H9 (cell line): ENCODE data around the gene MUTYH. TPM values are rescaled to one million over a fixed set of nuclear protein-coding genes. Genes with fewer than 3 reads are reported as not detected.

ENCODE experiments used
- DNase-seq: peaks from one replicate; pipeline ENCODE4 v3.0.0-alpha.2; 2017
- H2AFZ ChIP-seq: one replicate; pipeline ENCODE4 v1.6.1; 2013; ENCODE audit warnings: mild to moderate bottlenecking, low read length, control low read depth, moderate library complexity
- H2AK5ac ChIP-seq: 2 replicates; pipeline ENCODE4 v1.6.1; 2013; ENCODE audit warnings: low read length, control low read depth, mixed read lengths; ENCODE audit not compliant: insufficient read length
- H2BK120ac ChIP-seq: one replicate; pipeline ENCODE4 v1.6.1; 2013; ENCODE audit warnings: low read depth, mild to moderate bottlenecking, low read length, control low read depth, inconsistent platforms; ENCODE audit not compliant: poor library complexity, severe bottlenecking
- H2BK12ac ChIP-seq: 2 replicates; pipeline ENCODE4 v1.6.1; 2013; ENCODE audit warnings: low read length, control low read depth, mixed read lengths, low read depth; ENCODE audit not compliant: insufficient read length
- H2BK15ac ChIP-seq: 2 replicates; pipeline ENCODE4 v1.6.1; 2013; ENCODE audit warnings: low read depth, low read length, control low read depth
- H2BK20ac ChIP-seq: one replicate; pipeline ENCODE4 v1.6.1; 2013; ENCODE audit warnings: low read depth, mild to moderate bottlenecking, low read length, control low read depth, inconsistent platforms; ENCODE audit not compliant: poor library complexity, severe bottlenecking
- H2BK5ac ChIP-seq: 2 replicates; pipeline ENCODE4 v1.6.1; 2013; ENCODE audit warnings: low read length, control low read depth, mixed read lengths; ENCODE audit not compliant: insufficient read length
- H3K14ac ChIP-seq: 2 replicates; pipeline ENCODE4 v1.6.1; 2013; ENCODE audit warnings: low read length, control low read depth; ENCODE audit not compliant: insufficient read depth
- H3K18ac ChIP-seq: 2 replicates; pipeline ENCODE4 v1.6.1; 2013; ENCODE audit warnings: low read depth, mild to moderate bottlenecking, mixed read lengths, low read length, control low read depth; ENCODE audit not compliant: insufficient read length
- H3K23ac ChIP-seq: 2 replicates; pipeline ENCODE4 v1.6.1; 2013; ENCODE audit warnings: low read length, control low read depth, mixed read lengths, low read depth; ENCODE audit not compliant: insufficient read length
- H3K23me2 ChIP-seq: 2 replicates; pipeline ENCODE4 v1.6.1; 2013; ENCODE audit warnings: low read depth, mild to moderate bottlenecking, mixed read lengths, low read length, control low read depth; ENCODE audit not compliant: insufficient read length, poor library complexity, severe bottlenecking
- H3K27ac ChIP-seq: 2 replicates; pipeline ENCODE4 v1.5.1; 2013; ENCODE audit warnings: low read length, control low read depth, mixed read lengths, low read depth; ENCODE audit not compliant: insufficient read length
- H3K27me3 ChIP-seq: 2 replicates; pipeline ENCODE4 v1.6.1; 2013; ENCODE audit warnings: low read length, control low read depth, inconsistent platforms; ENCODE audit not compliant: insufficient read depth
- H3K4ac ChIP-seq: 2 replicates; pipeline ENCODE4 v1.6.1; 2013; ENCODE audit warnings: low read depth, mild to moderate bottlenecking, control low read depth, inconsistent platforms, low read length, moderate library complexity
- H3K4me1 ChIP-seq: 2 replicates; pipeline ENCODE4 v1.6.1; 2013; ENCODE audit warnings: low read length, control low read depth, inconsistent platforms; ENCODE audit not compliant: insufficient read depth
- H3K4me2 ChIP-seq: 2 replicates; pipeline ENCODE4 v1.6.1; 2013; ENCODE audit warnings: low read length, control low read depth, mixed read lengths; ENCODE audit not compliant: insufficient read length, insufficient read depth
- H3K56ac ChIP-seq: 2 replicates; pipeline ENCODE4 v1.6.1; 2013; ENCODE audit warnings: low read depth, mild to moderate bottlenecking, mixed read lengths, low read length, control low read depth; ENCODE audit not compliant: insufficient read length
- H3K79me1 ChIP-seq: 2 replicates; pipeline ENCODE4 v1.6.1; 2013; ENCODE audit warnings: low read depth, mild to moderate bottlenecking, moderate library complexity, low read length, control low read depth, inconsistent platforms; ENCODE audit not compliant: insufficient read depth, poor library complexity, severe bottlenecking
- H3K79me2 ChIP-seq: 2 replicates; pipeline ENCODE4 v1.6.1; 2013; ENCODE audit warnings: low read length, control low read depth, inconsistent platforms; ENCODE audit not compliant: insufficient read depth
- H3K9ac ChIP-seq: 2 replicates; pipeline ENCODE4 v1.6.1; 2013; ENCODE audit warnings: low read length, control low read depth, mixed read lengths; ENCODE audit not compliant: insufficient read length; ENCODE audit errors: extremely low read depth
- H3K9me3 ChIP-seq: one replicate; pipeline ENCODE4 v1.6.1; 2013; ENCODE audit warnings: low read depth, low read length, inconsistent platforms; ENCODE audit not compliant: control insufficient read depth
- H3T11ph ChIP-seq: one replicate; pipeline ENCODE4 v1.6.1; 2013; ENCODE audit warnings: mild to moderate bottlenecking, low read length, control low read depth, inconsistent platforms
- H4K20me1 ChIP-seq: one replicate; pipeline ENCODE4 v1.6.1; 2013; ENCODE audit not compliant: control insufficient read depth, insufficient read length, insufficient read depth
- H4K5ac ChIP-seq: 2 replicates; pipeline ENCODE4 v1.6.1; 2013; ENCODE audit warnings: low read depth, mild to moderate bottlenecking, mixed read lengths, low read length, control low read depth; ENCODE audit not compliant: insufficient read length
- H4K8ac ChIP-seq: replicated peaks from 2 replicates; pipeline ENCODE4 v1.6.1; 2013; ENCODE audit warnings: low read length, control low read depth, mixed read lengths, low read depth; ENCODE audit not compliant: insufficient read length
- H4K91ac ChIP-seq: 2 replicates; pipeline ENCODE4 v1.6.1; 2013; ENCODE audit warnings: low read depth, mild to moderate bottlenecking, moderate library complexity, mixed read lengths, low read length, control low read depth; ENCODE audit not compliant: insufficient read length
- H3K27ac Mint-ChIP-seq, 3 experiments: 2 replicates in 2 of 3; 3 replicates in 1 of 3; pipeline ENCODE4 v1.8.0; 2020 to 2021; ENCODE audit warnings: mixed read lengths in 3 of 3, mild to moderate bottlenecking in 1 of 3, moderate library complexity in 1 of 3
- H3K27me3 Mint-ChIP-seq: 2 replicates; pipeline ENCODE4 v1.8.0; 2021; ENCODE audit warnings: low read depth, mild to moderate bottlenecking, moderate library complexity, mixed read lengths
- H3K36me3 Mint-ChIP-seq, 3 experiments: 2 replicates in 2 of 3; 3 replicates in 1 of 3; pipeline ENCODE4 v1.8.0; 2020 to 2021; ENCODE audit warnings: low read depth in 3 of 3, mixed read lengths in 3 of 3; ENCODE audit not compliant: insufficient read depth in 1 of 3
- H3K4me1 Mint-ChIP-seq, 2 experiments: 2 replicates each; pipeline ENCODE4 v1.8.0; 2020; ENCODE audit warnings: mixed read lengths in 2 of 2
- H3K4me3 Mint-ChIP-seq, 2 experiments: 2 replicates in 1 of 2; 3 replicates in 1 of 2; pipeline ENCODE4 v1.8.0; 2020 to 2021; ENCODE audit warnings: mild to moderate bottlenecking in 2 of 2, mixed read lengths in 2 of 2, moderate library complexity in 1 of 2
- H3K9me3 Mint-ChIP-seq, 2 experiments: 2 replicates in 1 of 2; 3 replicates in 1 of 2; pipeline ENCODE4 v1.8.0; 2020; ENCODE audit warnings: mild to moderate bottlenecking in 2 of 2, mixed read lengths in 2 of 2, moderate library complexity in 1 of 2
- WGBS: extraction: QIAGEN DNeasy Blood & Tissue Kit; methylation state at CpG from one replicate; pipeline ENCODE4 v1.1.7; 2013; ENCODE audit warnings: missing lambda C conversion rate, low lambda C conversion rate, mixed read lengths; ENCODE audit not compliant: insufficient read length; ENCODE audit errors: extremely low coverage; 5-methylcytosine and 5-hydroxymethylcytosine counted together
- total RNA-seq: library from RNA; stranded (reverse); gene quantifications from 2 replicates; pipeline ENCODE4 v1.2.1, GENCODE V29; 2021
- TF ChIP-seq, protein P1 (sequence below): fragments of 200-600 bp; sonication (generic); conservative IDR thresholded peaks from 3 replicates; pipeline ENCODE4 v1.8.0; 2021; ENCODE audit warnings: antibody characterized with exemption, mild to moderate bottlenecking

MUTYH gene
- total RNA-seq, 1 experiment from 2014 or later, result 52.6 TPM

DNA sequence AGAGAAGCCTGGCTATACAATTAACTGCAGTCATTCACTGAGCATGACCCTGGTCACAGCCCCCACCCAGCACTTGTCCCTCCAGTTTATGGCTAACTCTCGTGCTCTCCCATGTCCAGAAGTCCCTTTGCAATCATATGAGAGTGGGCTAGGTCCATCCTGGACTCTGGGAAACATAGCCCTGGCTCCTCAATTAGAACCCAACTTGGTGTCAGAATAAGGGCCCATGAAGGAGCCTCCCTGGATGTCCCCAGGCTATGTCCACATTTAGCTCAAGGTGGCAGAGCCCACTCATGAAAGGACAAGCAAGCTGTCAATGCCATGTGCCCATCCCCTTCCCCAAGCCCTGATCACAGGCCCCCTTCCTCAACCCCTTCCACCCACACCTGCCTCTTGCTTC, 40.9 kb downstream of the MUTYH start:
- H3K9ac ChIP-seq, result no peak overlapping the region
- WGBS, result no CpG with 5 or more reads among the region's 1 CpG
- no peak overlapping the region for H3K27ac ChIP-seq
- H4K91ac ChIP-seq, result no peak overlapping the region
- no peaks in the 10 kb centered on the region for H4K20me1 ChIP-seq
- no peaks in the 10 kb centered on the region for H3K27me3 Mint-ChIP-seq
- H3K4me3 Mint-ChIP-seq, result no peak overlapping the region
- H3K27me3 ChIP-seq, result no peaks in the 10 kb centered on the region
- no peak overlapping the region for H3K56ac ChIP-seq
- DNase-seq, result no peak
- H3K79me1 ChIP-seq, result no peaks in the 10 kb centered on the region
- H3K36me3 Mint-ChIP-seq, result no peaks in the 10 kb centered on the region
- no peak overlapping the region for H3K18ac ChIP-seq
- no peak overlapping the region for H3T11ph ChIP-seq
- no peaks in the 10 kb centered on the region for H3K9me3 ChIP-seq
- no peak overlapping the region for H3K23ac ChIP-seq
- H3K4ac ChIP-seq, result no peak overlapping the region
- H2BK5ac ChIP-seq, result no peak overlapping the region
- no peak overlapping the region for H4K8ac ChIP-seq
- no peak overlapping the region for H3K14ac ChIP-seq
- no peaks in the 10 kb centered on the region; a peak in 1 of 5 replicates for H3K9me3 Mint-ChIP-seq
- H2BK12ac ChIP-seq, result no peak overlapping the region
- H2BK120ac ChIP-seq, result no peak overlapping the region
- no peak overlapping the region for H3K4me2 ChIP-seq
- no peak overlapping the region for H4K5ac ChIP-seq
- H3K4me1 Mint-ChIP-seq, result peaks cover 21 to 22% of the 10 kb centered on the region in 2 experiments
- H2AK5ac ChIP-seq, result no peak overlapping the region
- no peak overlapping the region for H2AFZ ChIP-seq
- peaks cover 8% of the 10 kb centered on the region for H3K23me2 ChIP-seq
- no peak overlapping the region for H3K27ac Mint-ChIP-seq
- TF ChIP-seq, protein P1, sequence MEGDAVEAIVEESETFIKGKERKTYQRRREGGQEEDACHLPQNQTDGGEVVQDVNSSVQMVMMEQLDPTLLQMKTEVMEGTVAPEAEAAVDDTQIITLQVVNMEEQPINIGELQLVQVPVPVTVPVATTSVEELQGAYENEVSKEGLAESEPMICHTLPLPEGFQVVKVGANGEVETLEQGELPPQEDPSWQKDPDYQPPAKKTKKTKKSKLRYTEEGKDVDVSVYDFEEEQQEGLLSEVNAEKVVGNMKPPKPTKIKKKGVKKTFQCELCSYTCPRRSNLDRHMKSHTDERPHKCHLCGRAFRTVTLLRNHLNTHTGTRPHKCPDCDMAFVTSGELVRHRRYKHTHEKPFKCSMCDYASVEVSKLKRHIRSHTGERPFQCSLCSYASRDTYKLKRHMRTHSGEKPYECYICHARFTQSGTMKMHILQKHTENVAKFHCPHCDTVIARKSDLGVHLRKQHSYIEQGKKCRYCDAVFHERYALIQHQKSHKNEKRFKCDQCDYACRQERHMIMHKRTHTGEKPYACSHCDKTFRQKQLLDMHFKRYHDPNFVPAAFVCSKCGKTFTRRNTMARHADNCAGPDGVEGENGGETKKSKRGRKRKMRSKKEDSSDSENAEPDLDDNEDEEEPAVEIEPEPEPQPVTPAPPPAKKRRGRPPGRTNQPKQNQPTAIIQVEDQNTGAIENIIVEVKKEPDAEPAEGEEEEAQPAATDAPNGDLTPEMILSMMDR, result no peak
- no peaks in the 10 kb centered on the region; the same call in 1 of the 2 replicates for H3K4me1 ChIP-seq
- no peaks in the 10 kb centered on the region for H3K79me2 ChIP-seq
- H2BK15ac ChIP-seq, result no peak overlapping the region
- H2BK20ac ChIP-seq, result no peak overlapping the region
